HG02938 (cell line): ENCODE results near the gene PRKN.

ENCODE experiments used
- ATAC-seq: cut with Tn5 transposase; IDR thresholded peaks from one replicate; pipeline ENCODE4 v1.9.1; 2021; ENCODE audit warnings: mild to moderate bottlenecking, moderate library complexity; ENCODE audit not compliant: unreplicated experiment

The PRKN gene

GRCh38 chr6:161941565-161941964 lies 786.0 kb downstream of the PRKN start:
- ATAC-seq, result no peak

DNA sequence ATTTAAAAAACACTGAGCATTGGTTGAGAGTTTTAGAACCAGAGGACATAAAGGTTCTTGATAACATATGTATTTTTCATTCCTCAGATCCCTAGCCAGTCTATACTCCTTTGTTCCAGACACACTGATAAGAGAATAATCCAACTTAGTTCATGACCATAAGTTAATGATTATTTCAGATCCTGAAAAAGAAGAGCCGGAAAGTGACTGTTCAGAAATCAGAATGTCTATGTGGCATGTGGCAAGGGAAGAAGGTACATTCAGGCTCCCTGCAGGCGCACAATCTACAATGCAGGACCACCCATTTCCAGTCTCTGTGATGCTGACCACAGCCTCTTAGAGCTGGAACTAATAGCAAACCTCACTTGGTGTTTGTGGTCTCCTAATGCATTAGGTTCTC lies 787.0 kb downstream of the PRKN start:
- no peak for ATAC-seq

DNA sequence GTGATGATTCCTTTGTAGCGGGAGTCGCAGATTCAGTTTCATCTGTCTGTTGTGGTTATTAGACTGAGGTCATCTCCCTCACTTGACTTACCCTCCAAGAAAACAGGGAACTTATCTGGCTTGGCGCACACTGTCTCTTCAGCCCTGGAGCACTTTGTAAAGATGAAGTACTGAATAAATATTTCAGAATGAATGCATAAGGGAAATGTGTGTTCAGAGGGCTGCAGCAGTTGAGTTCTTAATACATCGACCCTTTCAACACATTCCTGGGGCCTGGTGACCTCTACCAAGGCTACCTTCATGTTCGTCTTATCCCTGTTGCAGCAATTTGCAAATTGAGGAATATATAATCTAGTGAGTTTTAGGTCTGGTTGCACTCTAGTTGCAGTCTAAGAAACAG lies 801.2 kb downstream of the PRKN start:
- no peak for ATAC-seq

DNA sequence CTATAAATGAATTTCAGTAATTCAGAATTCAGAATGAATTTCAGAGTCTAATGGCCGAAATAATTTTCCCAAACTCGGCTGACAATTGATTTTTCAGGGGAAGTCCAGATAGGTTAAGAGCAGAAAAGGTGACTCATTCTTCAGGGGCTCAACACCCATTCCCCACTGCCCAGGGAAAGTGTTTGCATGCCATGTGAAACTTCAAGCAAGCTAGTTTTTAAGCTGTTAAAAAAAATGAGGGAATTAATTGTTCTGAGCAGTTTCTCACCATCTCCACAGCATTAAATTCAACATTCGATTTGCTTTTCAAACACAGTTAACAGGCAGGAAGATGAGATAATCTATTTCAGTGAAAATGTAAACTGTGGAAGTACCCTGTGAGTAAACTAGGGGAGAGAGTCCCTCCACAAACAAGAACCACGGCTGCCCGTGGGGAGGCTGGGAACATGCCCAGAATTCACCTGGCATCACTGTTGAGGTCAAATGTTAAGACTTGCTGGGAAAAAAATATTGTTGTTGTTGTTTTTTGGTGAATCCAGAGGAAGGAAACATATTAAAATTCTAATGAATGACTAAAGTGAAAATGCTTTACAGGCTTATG lies 803.0 kb downstream of the PRKN start:
- ATAC-seq, result no peak

DNA sequence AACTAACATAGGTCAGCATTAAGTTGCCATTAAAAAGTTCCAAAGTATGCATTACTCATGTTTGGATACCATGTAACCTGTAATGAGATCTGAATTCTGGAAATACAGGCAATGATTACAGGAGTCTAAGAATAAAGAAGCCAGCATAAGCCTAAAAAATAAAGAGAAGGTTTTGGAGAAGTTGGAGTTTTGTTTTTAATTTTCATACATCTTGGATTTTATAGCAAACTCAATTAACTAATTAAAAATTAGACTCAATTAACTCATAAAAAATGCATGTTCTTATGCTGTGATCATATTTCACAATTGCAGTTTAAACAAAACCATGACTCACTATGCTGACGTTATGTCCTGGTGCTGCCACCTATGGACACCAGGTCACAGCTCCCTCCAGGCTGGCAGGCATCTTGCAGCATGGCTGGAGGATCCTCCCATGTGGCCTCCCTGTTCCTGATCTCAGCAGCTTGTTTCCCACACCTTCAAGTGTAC lies 804.9 kb downstream of the PRKN start:
- no peak for ATAC-seq

- no peak for ATAC-seq
Observed at GRCh38 chr6:161921602-161922395, 805.8 kb downstream of the PRKN start.

DNA sequence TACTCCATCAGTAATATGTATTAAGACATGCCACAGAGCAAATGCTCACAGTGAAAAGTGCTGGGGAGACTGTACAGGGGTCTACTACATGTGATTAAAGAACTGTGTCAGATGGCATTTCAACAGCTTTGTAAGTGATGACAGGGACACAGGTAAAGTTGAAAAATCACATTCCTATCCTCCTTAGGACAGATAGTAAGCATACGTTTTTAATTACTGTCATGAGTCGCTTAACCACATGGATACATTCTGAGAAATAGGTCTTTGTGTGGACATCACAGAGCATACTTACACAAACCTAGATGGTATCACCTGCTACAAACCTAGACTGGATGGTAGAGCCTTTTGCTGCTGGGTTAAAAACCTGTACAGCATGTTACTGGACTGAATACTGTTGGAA lies 807.9 kb downstream of the PRKN start:
- ATAC-seq, result no peak

DNA sequence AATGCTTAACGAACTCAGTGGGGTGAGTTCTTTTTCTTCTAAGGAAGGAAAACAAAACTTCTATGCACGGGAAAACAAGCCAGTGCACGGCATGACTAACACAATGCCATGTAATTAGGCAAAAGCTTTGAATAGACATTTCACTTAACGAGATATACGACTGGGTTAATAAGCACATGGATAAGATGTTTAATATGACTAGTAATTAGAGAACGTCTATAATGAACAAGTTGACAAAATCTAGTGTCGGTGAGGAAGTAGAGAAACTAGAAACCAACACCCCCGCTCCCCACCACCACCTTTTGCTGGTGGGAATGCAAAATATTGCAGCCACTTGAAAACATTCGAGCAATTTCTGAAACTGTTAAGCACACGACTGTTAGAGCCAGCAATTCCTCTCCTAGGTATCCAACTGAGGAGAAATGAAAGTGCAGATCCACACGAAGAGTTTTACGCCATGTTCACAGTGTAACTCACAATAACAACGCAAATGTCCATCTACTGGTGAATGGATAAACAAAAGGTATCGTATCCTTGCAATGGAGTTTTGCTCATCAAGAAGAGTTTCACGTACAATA lies 808.8 kb downstream of the PRKN start:
- ATAC-seq, result no peak

GRCh38 chr6:161918109-161918531 lies 809.4 kb downstream of the PRKN start:
- no peak for ATAC-seq

DNA sequence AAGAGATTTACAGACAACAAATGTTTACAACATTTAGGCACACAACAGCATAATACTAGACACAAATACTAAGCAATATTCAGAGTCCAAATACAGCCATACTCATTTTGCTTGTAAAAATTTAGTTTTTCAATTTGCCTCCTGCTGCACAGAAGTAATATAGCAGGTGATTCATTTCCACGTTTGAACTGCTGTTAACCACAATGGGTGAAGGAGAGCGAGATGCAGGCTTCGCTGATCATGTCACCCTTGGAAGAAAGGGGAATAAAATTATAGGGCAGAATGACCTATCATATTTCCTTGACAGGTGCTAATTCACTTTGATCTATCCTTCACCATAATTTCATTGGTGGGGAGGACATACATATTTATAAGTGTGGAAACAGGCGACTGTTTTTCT lies 809.9 kb downstream of the PRKN start:
- ATAC-seq, result no peak

GRCh38 chr6:161915456-161915964 lies 812.1 kb downstream of the PRKN start:
- ATAC-seq, result no peak

DNA sequence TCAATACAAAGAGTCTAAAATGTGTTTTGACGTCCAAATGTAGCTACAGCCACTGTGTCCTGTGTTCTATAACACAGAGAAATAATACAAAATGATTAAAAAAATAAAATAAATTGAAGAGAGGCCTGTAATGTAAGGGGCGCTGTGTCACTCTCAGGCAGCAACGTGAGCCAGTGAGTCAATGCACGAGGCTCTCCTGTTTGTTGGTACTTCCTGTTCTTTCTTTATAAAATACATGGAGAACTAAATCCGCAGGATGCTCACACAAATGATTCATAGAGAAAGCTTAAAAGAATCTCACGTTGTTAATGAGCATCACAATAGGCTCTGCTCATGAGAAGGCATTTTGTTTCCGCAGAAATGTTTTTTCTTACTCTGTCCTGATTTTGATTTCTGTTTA lies 818.7 kb downstream of the PRKN start:
- no peak for ATAC-seq

DNA sequence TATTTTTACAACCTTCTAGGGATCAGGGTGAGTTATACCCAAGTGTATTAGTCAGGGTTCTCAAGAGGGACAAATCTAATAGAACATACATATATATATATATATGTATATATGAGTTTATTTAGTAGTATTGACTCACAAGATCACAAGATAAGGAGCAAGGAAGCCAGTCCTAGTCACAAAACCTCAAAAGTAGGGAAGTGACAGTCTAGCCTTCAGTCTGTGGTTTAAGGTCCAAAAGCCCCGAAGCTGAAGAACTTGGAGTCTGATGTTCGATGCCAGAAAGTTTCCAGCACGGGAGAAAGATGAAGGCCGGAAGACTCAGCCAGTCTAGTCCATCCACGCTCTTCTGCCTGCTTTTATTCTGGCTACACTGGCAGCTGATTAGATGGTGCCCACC lies 821.0 kb downstream of the PRKN start:
- no peak for ATAC-seq

GRCh38 chr6:161903584-161904212 lies 823.9 kb downstream of the PRKN start:
- ATAC-seq, result no peak

- ATAC-seq, result no peak
Observed at GRCh38 chr6:161901740-161902426, 825.7 kb downstream of the PRKN start.

- ATAC-seq, result no peak
Observed at GRCh38 chr6:161894436-161894835, 833.1 kb downstream of the PRKN start.

DNA sequence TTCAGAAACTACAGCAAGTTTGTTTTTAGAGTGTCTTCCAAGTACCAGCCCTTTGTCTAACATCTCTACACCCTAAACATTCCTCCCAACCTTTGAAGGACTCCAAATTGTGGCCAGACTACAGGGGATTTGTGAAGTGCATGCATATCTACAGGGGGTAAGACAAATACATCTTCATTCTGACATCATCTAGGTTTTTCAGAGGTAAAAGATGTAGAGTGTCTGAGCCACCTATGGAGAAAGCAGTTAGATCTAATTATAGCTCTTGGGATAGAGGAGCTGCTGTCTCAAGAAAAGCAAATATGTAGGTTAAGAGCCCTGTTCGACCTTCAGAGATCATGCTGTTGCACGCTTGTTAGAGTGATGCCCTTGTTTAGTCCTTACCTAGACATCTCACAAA lies 836.0 kb downstream of the PRKN start:
- ATAC-seq, result no peak

DNA sequence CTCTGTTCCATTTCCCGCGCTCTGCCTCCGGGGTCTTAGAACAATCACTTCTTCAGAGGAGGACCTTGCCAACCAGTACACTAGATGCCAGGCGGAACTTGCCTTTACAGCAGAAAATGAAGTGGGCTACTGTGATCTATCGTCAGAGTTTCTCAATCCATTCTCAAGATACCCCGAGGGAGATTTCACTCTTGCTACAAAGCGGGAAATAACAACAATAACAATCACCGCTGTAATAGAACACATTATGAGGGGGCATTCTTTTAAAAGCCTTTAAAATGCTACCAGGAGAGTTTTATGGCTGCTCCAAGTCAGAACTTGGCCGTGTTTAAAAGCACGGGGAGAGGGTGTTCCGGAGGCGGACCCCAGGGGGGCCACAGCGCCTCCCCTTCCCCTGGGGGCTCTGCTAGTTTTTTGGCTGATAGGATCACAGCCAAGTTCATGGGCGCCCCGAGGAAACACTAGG lies 836.7 kb downstream of the PRKN start:
- no peak for ATAC-seq

GRCh38 chr6:161890133-161890831 lies 837.3 kb downstream of the PRKN start:
- ATAC-seq, result no peak

DNA sequence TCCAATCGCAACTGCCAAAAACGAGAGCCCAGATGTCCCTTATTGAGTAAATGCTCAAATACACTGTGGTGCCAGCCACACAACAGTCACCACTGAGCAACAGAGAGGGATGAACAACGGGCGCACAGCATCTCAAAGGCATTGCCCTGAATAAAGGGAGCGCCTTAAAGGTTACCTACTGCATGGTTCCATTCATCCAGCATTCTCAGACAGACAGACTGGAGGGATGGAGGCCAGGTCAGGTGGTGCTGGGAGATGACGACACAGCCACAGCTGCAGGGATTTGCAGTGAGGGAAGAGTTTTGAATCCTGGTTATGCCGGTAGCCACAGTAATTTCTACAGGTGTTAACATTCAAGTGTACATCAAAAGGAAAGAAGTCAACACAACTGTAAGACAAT lies 838.2 kb downstream of the PRKN start:
- no peak for ATAC-seq
